D341Med (cell line): ENCODE data around the gene MYPOP.
A peak's percentile ranks its signal among the peaks of the same experiment; 100 is the strongest.

ENCODE experiments used
- DNase-seq: peaks from one replicate; pipeline ENCODE4 v3.0.0; 2012; ENCODE audit warnings: low spot score

The MYPOP gene, protein sequence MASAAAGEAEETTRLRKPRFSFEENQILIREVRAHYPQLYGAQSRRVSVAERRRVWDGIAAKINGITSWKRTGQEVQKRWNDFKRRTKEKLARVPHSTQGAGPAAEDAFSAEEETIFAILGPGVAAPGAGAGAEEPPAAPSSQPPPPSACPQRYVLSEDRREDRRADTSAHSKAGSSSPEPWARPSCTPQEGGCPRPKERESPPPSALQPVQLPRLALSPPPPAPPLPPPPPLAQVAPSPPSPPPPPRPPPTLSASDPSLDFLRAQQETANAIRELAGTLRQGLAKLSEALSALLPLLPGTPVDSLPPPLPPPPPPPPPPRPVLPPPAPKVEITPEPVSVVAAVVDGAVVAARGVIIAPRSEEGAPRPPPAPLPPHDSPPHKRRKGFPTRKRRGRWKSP

DNA sequence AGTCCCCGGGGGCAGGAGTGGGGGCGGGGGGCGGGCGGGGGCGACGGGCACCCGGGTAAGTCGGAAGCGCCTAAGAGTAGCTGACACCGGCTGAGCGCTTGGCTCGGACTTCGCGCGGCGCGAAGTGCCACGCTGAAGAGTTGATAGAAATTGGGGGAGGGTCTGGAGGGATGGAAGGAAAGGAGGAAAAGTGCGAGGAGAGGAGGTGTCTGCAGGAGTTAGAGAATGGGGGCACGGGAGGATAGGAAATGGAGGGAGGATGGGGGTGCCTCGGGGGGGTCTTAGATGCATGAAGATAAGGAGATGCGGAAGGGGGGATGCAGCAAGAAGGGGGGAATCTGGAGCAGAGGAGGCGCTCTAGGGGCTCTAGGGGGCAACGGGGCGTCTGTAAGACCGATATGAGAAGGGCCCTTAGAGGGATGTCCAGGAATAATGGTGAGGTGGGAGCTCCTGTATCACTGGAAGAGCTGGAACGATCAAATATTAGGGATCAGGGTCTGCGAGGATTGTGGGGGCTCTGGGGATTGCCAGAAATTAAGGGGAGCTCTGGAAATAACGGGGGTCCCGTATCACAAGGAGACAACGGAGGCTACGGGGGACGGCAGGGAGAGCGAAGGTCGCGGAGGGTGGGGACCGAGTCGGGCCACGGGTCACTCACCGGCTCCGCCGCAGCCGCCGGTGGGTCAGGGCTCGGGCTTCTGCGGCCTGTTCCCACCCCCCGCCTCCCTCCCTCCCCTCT lies at the start of gene MYPOP:
Gene MYPOP (minus strand): TSS at position 702 of the 739 bp plus-strand sequence. CDS start 840 bp downstream, outside the sequence.
- DNase-seq: no peak

DNA sequence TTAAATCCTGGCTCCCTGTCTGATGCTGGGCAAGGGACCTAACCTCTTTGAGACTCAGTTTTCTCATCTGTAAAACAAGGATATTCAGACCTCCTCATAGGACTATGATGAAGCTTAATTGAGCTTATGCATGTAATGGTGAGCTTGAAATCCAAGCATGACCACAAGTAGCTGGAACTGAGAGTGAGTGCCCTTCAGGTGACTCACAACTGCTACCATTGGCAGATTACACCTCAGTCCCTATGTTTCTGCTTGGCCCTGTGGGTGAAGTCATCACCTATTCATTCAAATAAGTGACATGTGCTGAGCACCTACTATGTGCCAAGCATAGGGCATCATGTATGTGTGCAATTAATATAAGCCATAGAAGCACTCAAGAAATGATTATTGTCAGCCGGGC lies 45.5 kb upstream of the MYPOP start:
- no peak for DNase-seq

GRCh38 chr19:45940515-45940805 lies 38.0 kb upstream of the MYPOP start:
- no peak for DNase-seq

GRCh38 chr19:45939792-45940514 lies 37.5 kb upstream of the MYPOP start:
- DNase-seq: no peak

GRCh38 chr19:45938733-45939319 lies 36.4 kb upstream of the MYPOP start:
- DNase-seq: no peak

GRCh38 chr19:45935267-45935666 lies 32.9 kb upstream of the MYPOP start:
- DNase-seq: no peak

DNA sequence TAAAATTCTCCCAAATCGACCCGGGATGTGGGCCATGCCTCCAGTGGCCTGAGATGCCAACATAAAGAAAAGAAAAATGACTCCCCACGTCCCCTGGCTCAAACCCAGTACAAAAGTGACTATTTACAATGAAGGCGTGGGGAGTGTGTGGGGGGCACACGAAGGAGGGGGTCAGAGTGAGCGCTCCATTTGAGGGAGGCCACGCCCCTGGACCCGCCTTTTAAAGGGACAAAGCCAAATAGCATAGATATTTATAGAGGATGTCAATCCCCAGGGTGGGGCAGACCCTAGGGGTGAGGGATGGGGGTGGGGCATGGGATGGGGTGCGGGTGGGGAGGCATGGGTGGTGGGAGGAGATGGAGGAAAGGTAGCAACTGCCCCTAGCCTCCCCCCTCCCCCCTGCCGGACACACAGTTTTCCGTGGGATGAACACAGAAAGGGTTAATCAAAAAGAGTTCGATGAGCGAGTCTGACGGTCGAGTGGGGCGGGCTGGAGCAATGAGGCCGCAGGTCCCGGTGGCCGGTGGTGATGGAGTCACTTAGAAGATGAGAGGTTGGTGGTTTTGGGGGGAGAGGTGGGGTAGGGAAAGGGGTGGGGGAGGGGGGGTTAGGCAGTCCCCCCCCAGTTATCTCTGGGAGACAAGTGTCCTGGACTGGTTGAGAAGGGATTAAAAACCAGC lies 32.3 kb upstream of the MYPOP start:
- no peak for DNase-seq

- DNase-seq: no peak
Observed at GRCh38 chr19:45933759-45934158, 31.3 kb upstream of the MYPOP start.

GRCh38 chr19:45931055-45931454 lies 28.6 kb upstream of the MYPOP start:
- no peak for DNase-seq

DNA sequence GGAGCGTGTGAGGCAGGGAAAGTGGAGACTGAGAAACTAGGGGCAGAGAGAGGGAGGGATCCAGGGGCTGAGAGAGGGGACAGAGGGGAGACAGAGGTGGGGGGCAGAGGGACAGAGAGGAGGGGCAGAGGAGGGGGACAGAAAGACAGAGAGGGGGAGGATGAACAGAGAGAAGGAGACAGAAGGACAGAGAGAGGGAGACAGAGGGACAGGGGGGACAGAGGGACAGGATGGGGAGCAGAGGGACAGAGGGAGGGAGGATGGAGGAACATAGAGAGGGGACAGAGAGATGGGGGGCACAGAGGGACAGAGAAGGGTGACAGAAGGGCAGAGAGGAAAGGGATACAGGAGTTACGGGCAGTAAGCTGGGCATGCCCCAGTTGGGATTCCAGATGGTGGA lies 26.8 kb upstream of the MYPOP start:
- no peak for DNase-seq

GRCh38 chr19:45927565-45928261 lies 25.3 kb upstream of the MYPOP start:
- peak; percentile 97 for DNase-seq

DNA sequence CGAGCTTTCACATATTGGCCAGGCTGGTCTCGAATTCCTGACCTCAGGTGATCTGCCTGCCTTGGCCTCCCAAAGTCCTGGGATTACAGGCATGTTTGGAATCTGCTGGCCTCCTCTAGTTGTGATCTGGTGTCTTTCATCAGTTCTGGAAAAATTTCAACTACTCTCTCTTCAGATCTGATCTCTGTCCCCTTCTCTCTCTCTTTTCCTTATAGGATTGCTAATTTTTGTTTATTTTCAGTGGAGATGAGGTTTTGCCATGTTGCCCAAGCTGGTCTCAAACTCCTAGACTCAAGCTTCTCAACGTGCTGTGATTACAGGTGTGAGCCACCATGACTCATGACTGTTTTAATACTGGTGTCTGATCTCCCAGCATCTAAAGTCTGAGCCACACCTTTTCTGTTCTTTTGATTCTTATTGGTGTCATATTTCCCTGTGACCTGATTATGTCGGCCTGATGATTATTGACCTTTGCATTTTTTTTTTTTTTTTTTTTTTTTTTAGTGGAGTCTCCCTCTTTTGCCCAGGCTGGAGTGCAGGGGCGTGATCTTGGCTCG lies 22.6 kb upstream of the MYPOP start:
- no peak for DNase-seq

- DNase-seq: peak; percentile 36
Observed at GRCh38 chr19:45922281-45922680, 19.9 kb upstream of the MYPOP start.

DNA sequence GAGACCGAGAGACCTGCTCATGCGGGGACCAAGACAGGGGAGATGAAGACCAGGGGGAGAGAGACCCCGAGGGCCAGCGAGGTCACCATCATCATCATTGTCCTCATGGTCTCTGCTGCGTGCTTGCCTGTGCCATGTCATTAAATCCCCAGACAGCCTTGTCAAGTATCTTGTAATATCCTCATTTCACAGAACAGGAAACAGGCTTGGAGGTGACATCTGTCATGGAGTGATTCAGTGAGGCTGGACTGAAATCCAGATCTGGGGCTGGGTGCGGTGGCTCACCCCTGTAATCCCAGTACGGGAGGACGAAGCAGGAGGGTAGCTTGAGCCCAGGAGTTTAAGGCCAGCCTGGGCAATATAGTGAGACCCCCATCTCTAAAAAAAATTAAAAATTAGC lies 18.0 kb upstream of the MYPOP start:
- no peak for DNase-seq

DNA sequence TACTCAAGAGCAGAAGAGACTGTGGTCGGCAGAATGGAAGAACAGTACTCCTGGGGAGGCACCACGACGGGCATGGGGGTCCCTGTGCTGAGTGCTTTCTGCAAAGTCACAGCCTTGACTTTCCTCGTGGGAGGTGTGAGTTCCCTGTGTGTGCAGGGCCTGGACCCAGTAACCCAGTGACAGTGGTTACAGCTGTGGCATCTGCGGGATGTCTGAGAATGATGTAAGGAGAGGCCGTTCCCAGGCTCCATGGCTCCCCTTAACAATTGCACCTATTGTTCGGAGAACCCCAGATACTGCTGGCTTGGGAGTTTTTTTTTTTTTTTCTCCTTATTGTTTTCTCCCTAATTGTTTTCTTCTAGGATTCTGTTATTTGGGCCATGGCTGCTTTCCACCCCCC lies 17.3 kb upstream of the MYPOP start:
- no peak for DNase-seq

DNA sequence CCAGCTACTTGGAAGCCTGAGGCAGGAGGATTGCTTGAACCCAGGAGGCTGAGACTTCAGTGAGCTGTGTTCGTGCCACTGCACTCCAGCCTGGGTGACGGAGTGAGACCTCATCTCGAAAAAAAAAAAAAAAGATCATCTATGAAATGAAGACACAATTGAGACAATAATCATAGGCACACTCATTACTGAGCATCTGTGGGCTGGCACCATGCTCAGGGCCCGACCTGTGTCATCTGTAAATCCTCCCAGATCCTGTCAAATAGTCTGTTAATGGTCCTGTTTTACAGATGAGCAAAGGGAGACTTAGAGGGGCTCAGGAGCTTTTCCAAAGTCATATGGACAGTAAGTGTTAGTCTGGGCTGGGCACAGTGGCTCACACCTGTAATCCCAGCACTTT lies 16.3 kb upstream of the MYPOP start:
- no peak for DNase-seq

DNA sequence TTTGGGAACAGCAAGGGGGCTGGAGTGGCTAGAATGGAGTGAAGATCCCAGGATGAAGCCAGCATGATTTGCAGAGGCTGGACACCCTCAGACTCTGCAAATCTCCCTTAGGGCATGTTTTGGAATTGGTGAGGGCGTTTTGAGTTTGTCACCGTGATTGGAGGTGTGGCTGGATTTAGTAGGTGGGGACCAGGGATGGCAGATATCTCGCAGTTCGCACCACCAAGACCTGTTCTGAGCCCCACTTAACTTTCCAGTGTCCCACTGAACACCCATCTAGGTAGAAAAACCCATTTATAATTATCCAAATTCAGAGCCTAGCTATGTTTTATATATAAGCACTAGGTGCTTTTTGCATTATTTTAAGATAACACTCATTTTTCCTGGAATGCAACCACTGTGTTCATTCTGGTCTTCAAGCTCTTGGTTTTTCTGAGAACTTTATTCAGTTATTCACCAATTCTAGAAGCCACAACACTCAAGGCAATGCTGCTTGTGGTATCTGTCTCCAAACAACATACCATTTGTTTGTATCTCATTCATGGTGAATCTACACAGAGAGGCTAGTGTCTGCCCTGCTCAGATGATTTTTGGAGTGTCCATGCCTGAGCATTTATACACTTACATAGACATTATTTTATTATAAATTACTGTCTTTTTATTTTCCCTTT lies 15.1 kb upstream of the MYPOP start:
- no peak for DNase-seq

DNA sequence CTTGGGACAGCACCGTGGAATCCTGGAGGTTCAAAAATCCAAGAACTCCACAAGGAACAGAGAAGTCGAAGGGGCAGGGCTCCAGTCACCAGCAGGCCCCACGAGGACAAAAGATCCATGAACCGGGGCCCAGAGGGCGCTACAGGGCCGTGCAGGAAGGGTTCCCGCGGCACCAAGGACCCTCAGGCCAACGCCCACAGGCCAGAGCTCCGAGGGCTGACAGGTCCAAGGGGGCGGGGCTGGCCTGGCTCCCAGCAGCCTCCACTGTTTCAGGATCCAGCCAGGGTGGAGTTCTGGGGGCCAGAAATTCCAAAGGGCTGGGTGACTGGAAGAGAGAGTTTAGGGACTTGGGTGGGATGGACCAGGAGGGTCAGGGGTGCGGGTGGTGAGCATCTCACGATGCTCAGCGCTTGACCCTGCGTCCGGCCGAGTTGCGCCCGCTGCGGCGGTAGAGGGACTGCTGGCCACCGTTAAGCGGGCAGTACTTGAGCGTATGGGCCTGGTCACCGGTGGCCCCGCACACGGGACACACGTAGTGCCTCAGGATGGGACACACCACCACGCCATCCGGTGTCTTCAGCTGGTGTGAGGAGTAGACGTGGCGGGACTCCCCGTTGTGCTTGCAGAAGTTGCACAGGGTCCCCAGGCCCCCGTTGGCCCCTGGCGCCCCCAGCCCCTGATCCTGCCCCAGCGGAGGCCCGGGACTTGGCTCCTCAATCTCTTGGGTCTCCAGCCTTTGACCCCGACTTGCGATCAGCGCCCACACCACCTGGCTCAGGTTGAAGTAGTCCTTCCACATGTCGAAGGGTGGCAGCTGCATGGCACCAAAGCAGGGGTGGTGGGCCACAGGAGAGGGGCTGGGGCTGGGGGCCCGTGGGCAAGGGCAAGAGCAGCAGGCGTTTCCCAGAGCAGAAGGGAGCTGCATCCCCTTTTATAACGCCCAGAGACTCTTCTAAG lies 11.7 kb upstream of the MYPOP start, which contains the start of gene NANOS2:
Gene NANOS2 (minus strand): TSS at position 905 of the 957 bp plus-strand sequence. CDS start 85 bp downstream, at position 820.
- peak; percentile 60 for DNase-seq

DNA sequence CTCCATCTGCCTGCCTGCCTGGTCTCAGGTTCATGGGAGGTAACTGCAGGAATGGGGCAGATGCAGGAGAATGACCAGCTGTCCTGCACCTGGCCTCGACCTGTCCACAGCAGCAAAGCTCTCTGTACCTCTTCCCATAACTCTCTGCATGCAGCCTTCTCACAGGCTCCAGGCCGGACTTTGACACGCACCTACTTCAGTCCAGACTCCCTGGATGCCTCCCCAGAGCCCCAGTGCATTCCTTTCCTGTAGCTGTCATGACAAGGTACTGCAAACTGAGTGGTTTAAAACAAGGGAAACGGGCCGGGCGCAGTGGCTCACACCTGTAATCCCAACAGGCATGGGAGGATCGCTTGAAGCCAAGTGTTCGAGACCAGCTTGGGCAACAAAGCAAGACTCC lies 8.9 kb upstream of the MYPOP start:
- no peak for DNase-seq
